Motor neuron (in vitro differentiated cells): ENCODE results near the gene CRYZL1. TPM values are rescaled to one million over a fixed set of nuclear protein-coding genes. Genes with fewer than 3 reads are reported as not detected.

Experiments used
- ATAC-seq, 8 experiments: fragments of 200-7000 bp; cut with Tn5 transposase; replicated peaks in 6 of 8; 2 replicates each; pipeline ENCODE4 v1.8.0; 2021; ENCODE audit warnings: mild to moderate bottlenecking in 8 of 8, moderate library complexity in 8 of 8
- H3K27ac ChIP-seq, 2 donors: fragments of 250-450 bp; sonication (Bioruptor Pico); 2 replicates each; pipeline ENCODE4 v1.9.0; 2021; ENCODE audit warnings: antibody characterized with exemption in 2 of 2, mild to moderate bottlenecking in 2 of 2, moderate library complexity in 1 of 2
- H3K4me1 ChIP-seq, 2 donors: fragments of 250-450 bp; sonication (Bioruptor Pico); replicated peaks in 1 of 2; 2 replicates each; pipeline ENCODE4 v1.6.1; 2021; ENCODE audit warnings: antibody characterized with exemption in 2 of 2, mild to moderate bottlenecking in 2 of 2, moderate library complexity in 1 of 2
- H3K4me3 ChIP-seq, 5 donors: fragments of 250-450 bp; sonication (Bioruptor Pico); 2 replicates each; pipeline ENCODE4 v1.9.0; 2021; ENCODE audit warnings: antibody characterized with exemption in 5 of 5, mild to moderate bottlenecking in 5 of 5, moderate library complexity in 4 of 5
- whole genome bisulfite sequencing, 10 experiments: fragments of 450-650 bp; shearing (Covaris generic); methylation state at CpG; one replicate each; pipeline ENCODE4 v1.0.0; 2022; 5-methylcytosine and 5-hydroxymethylcytosine counted together
- in situ Hi-C, 9 experiments: fragments of 400-800 bp; cut with MboI; loops; one replicate each; pipeline ENCODE4 v1.15.0; 2021; ENCODE audit warnings: low sequenced_read_pairs in 9 of 9, low pct_unique_long_range_greater_than_20kb in 2 of 9; ENCODE audit not compliant: unreplicated experiment in 9 of 9
- total RNA-seq, 8 experiments: library from RNA; unstranded; fragments of 300-600 nt; gene quantifications; 2 replicates each; pipeline versions ENCODE4 v1.2.3 to v1.2.4, GENCODE V29; 2022

CRYZL1 gene
- total RNA-seq, 8 experiments from 2014 or later = 27.0 to 49.3 (median 44.5) TPM

GRCh38 chr21:33674226-33674625 lies 32.7 kb upstream of the CRYZL1 start:
- peaks cover 0 to 8% of the 10 kb centered on the region in 2 donors for H3K4me1 ChIP-seq
- no peak overlapping the region for H3K27ac ChIP-seq
- 0 to 100% (median 27%) methylated on average over 1 of the region's 1 CpG; no CpG with 5 or more reads in 4 of the 10 experiments for WGBS, 10 experiments
- no peak overlapping the region for H3K4me3 ChIP-seq
- peak in 1 of 8 experiments; percentile 22 for ATAC-seq
- in situ Hi-C loops = loop anchor here in 1 of 9 experiments (25.0 kb wide), 1 partner anchor 213 kb away; no protein-coding TSS in a partner anchor

- peaks cover 0 to 8% of the 10 kb centered on the region in 2 donors for H3K4me1 ChIP-seq
- ATAC-seq = no peak
- H3K27ac ChIP-seq = no peak overlapping the region
- WGBS, 10 experiments = 40 to 97% (median 87%) methylated on average over 1 to 8 of the region's 8 CpGs
- no peak overlapping the region for H3K4me3 ChIP-seq
- in situ Hi-C loops = loop anchor here in 1 of 9 experiments (25.0 kb wide), 1 partner anchor 214 kb away; no protein-coding TSS in a partner anchor
Observed at GRCh38 chr21:33673473-33673872, 31.9 kb upstream of the CRYZL1 start.

GRCh38 chr21:33670076-33670978 lies 28.8 kb upstream of the CRYZL1 start:
- H3K4me3 ChIP-seq = no peak overlapping the region
- WGBS, 10 experiments = 83 to 100% (median 88%) methylated on average over 1 to 6 of the region's 6 CpGs; no CpG with 5 or more reads in 1 of the 10 experiments
- no peak overlapping the region for H3K27ac ChIP-seq
- peaks cover 0 to 8% of the 10 kb centered on the region in 2 donors for H3K4me1 ChIP-seq
- ATAC-seq = peak in 4 of 8 experiments; percentile 28 to 59 (median 50)
- in situ Hi-C loops = loop anchor here in 1 of 9 experiments (25.0 kb wide), 1 partner anchor 217 kb away; no protein-coding TSS in a partner anchor

- Histone ChIP-seq H3K4me3 (no peak overlapping the region), H3K4me1 (peaks cover 0 to 3% of the 10 kb centered on the region in 2 donors), H3K27ac (no peak overlapping the region)
- in situ Hi-C loops = loop anchor here in 1 of 9 experiments (25.0 kb wide), 1 partner anchor 219 kb away; no protein-coding TSS in a partner anchor
- 86 to 100% (median 100%) methylated on average over 1 to 2 of the region's 2 CpGs; no CpG with 5 or more reads in 3 of the 10 experiments for WGBS, 10 experiments
- no peak for ATAC-seq
Observed at GRCh38 chr21:33668620-33669019, 27.1 kb upstream of the CRYZL1 start.

- Histone ChIP-seq H3K4me1 (no peaks in the 10 kb centered on the region), H3K4me3 (no peak overlapping the region), H3K27ac (no peak overlapping the region)
- WGBS, 10 experiments = 47 to 100% (median 80%) methylated on average over 1 to 4 of the region's 4 CpGs; no CpG with 5 or more reads in 1 of the 10 experiments
- peak in 3 of 8 experiments; percentile 67 to 87 (median 78) for ATAC-seq
- in situ Hi-C loops = loop anchor here in 1 of 9 experiments (25.0 kb wide), 1 partner anchor 219 kb away; no protein-coding TSS in a partner anchor
Observed at GRCh38 chr21:33668180-33668579, 26.6 kb upstream of the CRYZL1 start.

- H3K4me3 ChIP-seq = no peak overlapping the region
- in situ Hi-C loops = loop anchor here in 1 of 9 experiments (25.0 kb wide), 1 partner anchor 220 kb away; no protein-coding TSS in a partner anchor
- ATAC-seq = peak in 1 of 8 experiments; percentile 60
- H3K4me1 ChIP-seq = no peaks in the 10 kb centered on the region
- H3K27ac ChIP-seq = no peak overlapping the region
- 67 to 100% (median 88%) methylated on average over 1 to 6 of the region's 6 CpGs; no CpG with 5 or more reads in 2 of the 10 experiments for WGBS, 10 experiments
Observed at GRCh38 chr21:33667636-33668035, 26.1 kb upstream of the CRYZL1 start.

- Histone ChIP-seq H3K4me1 (no peaks in the 10 kb centered on the region), H3K4me3 (no peak overlapping the region), H3K27ac (no peak overlapping the region)
- no peak for ATAC-seq
- WGBS, 10 experiments = 61 to 100% (median 84%) methylated on average over 2 of the region's 2 CpGs
- in situ Hi-C loops = loop anchor here in 1 of 9 experiments (25.0 kb wide), 1 partner anchor 221 kb away; no protein-coding TSS in a partner anchor
Observed at GRCh38 chr21:33666153-33666552, 24.6 kb upstream of the CRYZL1 start.

GRCh38 chr21:33664135-33664534 lies 22.6 kb upstream of the CRYZL1 start:
- Histone ChIP-seq H3K27ac (no peak overlapping the region), H3K4me3 (no peak overlapping the region), H3K4me1 (no peaks in the 10 kb centered on the region)
- whole genome bisulfite sequencing, 10 experiments = 100% methylated on average over 2 to 3 of the region's 3 CpGs; no CpG with 5 or more reads in 7 of the 10 experiments
- in situ Hi-C loops = loop anchor here in 1 of 9 experiments (25.0 kb wide), 1 partner anchor 223 kb away; no protein-coding TSS in a partner anchor
- ATAC-seq = no peak

GRCh38 chr21:33663241-33663640 lies 21.7 kb upstream of the CRYZL1 start:
- no peaks in the 10 kb centered on the region for H3K4me1 ChIP-seq
- no peak for ATAC-seq
- WGBS, 10 experiments = 0 to 100% (median 96%) methylated on average over 1 to 2 of the region's 2 CpGs
- in situ Hi-C loops = loop anchor here in 1 of 9 experiments (25.0 kb wide), 1 partner anchor 224 kb away; no protein-coding TSS in a partner anchor
- H3K4me3 ChIP-seq = no peak overlapping the region
- H3K27ac ChIP-seq = no peak overlapping the region

- in situ Hi-C loops = loop anchor here in 1 of 9 experiments (25.0 kb wide), 1 partner anchor 225 kb away; no protein-coding TSS in a partner anchor
- 83 to 100% (median 97%) methylated on average over 1 to 3 of the region's 3 CpGs for WGBS, 10 experiments
- no peak for ATAC-seq
- Histone ChIP-seq H3K4me3 (no peak overlapping the region), H3K27ac (no peak overlapping the region), H3K4me1 (no peaks in the 10 kb centered on the region)
Observed at GRCh38 chr21:33662046-33662445, 20.5 kb upstream of the CRYZL1 start.

GRCh38 chr21:33661146-33661545 lies 19.6 kb upstream of the CRYZL1 start:
- in situ Hi-C loops = loop anchor here in 1 of 9 experiments (25.0 kb wide), 1 partner anchor 226 kb away; no protein-coding TSS in a partner anchor
- Histone ChIP-seq H3K27ac (no peak overlapping the region), H3K4me3 (no peak overlapping the region), H3K4me1 (no peaks in the 10 kb centered on the region)
- 67 to 100% (median 100%) methylated on average over 1 of the region's 1 CpG; no CpG with 5 or more reads in 1 of the 10 experiments for WGBS, 10 experiments
- no peak for ATAC-seq

GRCh38 chr21:33660406-33660805 lies 18.9 kb upstream of the CRYZL1 start:
- no peaks in the 10 kb centered on the region for H3K4me1 ChIP-seq
- no peak for ATAC-seq
- H3K27ac ChIP-seq = no peak overlapping the region
- no peak overlapping the region for H3K4me3 ChIP-seq
- in situ Hi-C loops = loop anchor here in 1 of 9 experiments (25.0 kb wide), 1 partner anchor 227 kb away; no protein-coding TSS in a partner anchor
- WGBS, 10 experiments = 0 to 100% (median 86%) methylated on average over 1 of the region's 1 CpG; no CpG with 5 or more reads in 1 of the 10 experiments
